Measurements from ENCODE around the gene TMEM131.

- no peak for TF ChIP-seq CTCF (IDR thresholded peaks at IDR 0.05)
- TF ChIP-seq POLR2A (IDR thresholded peaks at IDR 0.05): no peak
Measured at GRCh38 chr2:97928591-97928990, 67.2 kb downstream of the TMEM131 start.

Measured in lower leg skin (tissue), 3 donors.